Heart left ventricle (tissue), 16 donors: ENCODE measurements around the gene NBAS. TPM values are rescaled to one million over a fixed set of nuclear protein-coding genes. Genes with fewer than 3 reads are reported as not detected.

ENCODE experiments used
- ATAC-seq, 4 donors: fragments of 200-7000 bp; cut with Tn5 transposase; one replicate each; pipeline ENCODE4 v1.9.1; 2020 to 2022; ENCODE audit warnings: moderate library complexity in 4 of 4, mild to moderate bottlenecking in 3 of 4, moderate number of reproducible peaks in 1 of 4
- DNase-seq, 5 donors: peaks; one replicate each; pipeline ENCODE4 v3.0.0-alpha.2; 2020
- H3K27ac ChIP-seq, 12 donors: fragments of 200-600 bp; sonication (generic) in 4 of 12; one replicate each; pipeline versions ENCODE4 v1.5.0 to v1.8.0; 2016 to 2022; ENCODE audit warnings: mild to moderate bottlenecking in 2 of 12
- H3K27me3 ChIP-seq, 9 donors: fragments of 200-600 bp; sonication (generic) in 2 of 9; one replicate each; pipeline versions ENCODE4 v1.5.1 to v1.8.0; 2016 to 2022; ENCODE audit warnings: mild to moderate bottlenecking in 3 of 9
- H3K36me3 ChIP-seq, 9 donors: fragments of 200-600 bp; sonication (generic) in 2 of 9; one replicate each; pipeline versions ENCODE4 v1.5.0 to v1.8.0; 2018 to 2022; ENCODE audit warnings: mild to moderate bottlenecking in 2 of 9
- H3K4me1 ChIP-seq, 12 donors: fragments of 200-600 bp; sonication (generic) in 4 of 12; one replicate each; pipeline versions ENCODE4 v1.5.0 to v1.8.0; 2016 to 2022; ENCODE audit warnings: mild to moderate bottlenecking in 3 of 12
- H3K4me3 ChIP-seq, 12 donors: fragments of 200-600 bp; sonication (generic) in 4 of 12; one replicate each; pipeline versions ENCODE4 v1.5.0 to v1.8.0; 2017 to 2022; ENCODE audit warnings: mild to moderate bottlenecking in 9 of 12, moderate library complexity in 4 of 12
- H3K9me3 ChIP-seq, 12 donors: fragments of 200-600 bp; sonication (generic) in 4 of 12; one replicate each; pipeline versions ENCODE4 v1.5.0 to v1.8.0; 2016 to 2022; ENCODE audit warnings: mild to moderate bottlenecking in 1 of 12
- CTCF ChIP-seq, 12 donors: fragments of 200-600 bp; sonication (generic) in 4 of 12; IDR thresholded peaks; one replicate each; pipeline versions ENCODE4 v1.5.0 to v1.8.0; 2018 to 2022; ENCODE audit warnings: antibody characterized with exemption in 12 of 12, mild to moderate bottlenecking in 5 of 12
- POLR2A ChIP-seq, 2 donors: fragments of 450-650 bp; IDR thresholded peaks; one replicate each; pipeline ENCODE4 v1.6.1; 2017; ENCODE audit warnings: antibody characterized with exemption in 2 of 2, mild to moderate bottlenecking in 2 of 2, moderate library complexity in 2 of 2
- WGBS, 4 donors: extraction: QIAGEN DNeasy Blood & Tissue Kit in 2 of 4; methylation state at CpG; one replicate each; pipeline versions ENCODE4 v1.1.5 to v1.1.7; 2013 to 2018; 5-methylcytosine and 5-hydroxymethylcytosine counted together
- intact Hi-C, 10 donors: fragments of 100-400 bp; cut with DNase I; formaldehyde crosslinking; loops; one replicate each; pipeline versions ENCODE4 v1.11.1 to v1.14.2; 2022
- polyA plus RNA-seq, 2 donors: library from polyadenylated mRNA; stranded (reverse); fragments of 200-250 nt; gene quantifications; one replicate each; pipeline ENCODE4 v1.2.3, GENCODE V29; 2013
- total RNA-seq, 9 donors: library from RNA; depleted of rRNA in 2 of 9; stranded (reverse); fragments of >200 nt in 2 of 9; fragmentation: NEBNext Ultra II Directional in 3 of 9; extraction: Animal tissue kit (Norgen Biotek cat#: 25700) in 3 of 9; gene quantifications; one replicate each; pipeline versions ENCODE4 v1.1.0 to v1.2.4, GENCODE V29; 2016 to 2023
- donor health status: ischemic (EF 13 %, LVEDD 7.1; RV severe dilation, severe dysfunction).
- donor health status: healthy with polysubstance abuse.
- donor health status: DM: no; HTN: yes; CAD: no.
- donor health status: DM: no; HTN: no; CAD: no.
- donor health status: ischemic (EF 25% LVEDD 6.9; RV normal size, moderate dysfunction).
- donor health status: ischemic (EF 25% LVEDD 5.7; RV mildly dilated, moderate dysfunction).
- donor health status: healthy.
- donor health status: DM: yes; HTN: yes; CAD: no.
- donor health status: ischemic (EF 35%, LVEDD 5.7; RV mildly dilated, moderate dysfunction).
- donor health status: nonischemic (EF 11% LVEDD 7.7; RV severe dilation, severe dysfunction).
- donor health status: DM: yes; HTN: yes; CAD: no.
- donor health status: PGD.
- donor health status: ischemic (EF 29% LVEDD 5.4; RV normal size, mild dysfunction).
- donor health status: nonischemic (EF 23%, LVEDD 6.1; RV moderate dilation, normal function).

NBAS gene
- total and polyA plus RNA-seq, 11 donors = 23.1 to 63.0 (median 50.5) TPM

- intact Hi-C loops = no loop called here
- TF ChIP-seq POLR2A (IDR thresholded peaks at IDR 0.05) (no peak), CTCF (IDR thresholded peaks at IDR 0.05) (no peak)
Observed at GRCh38 chr2:15142069-15142689, 419.0 kb downstream of the NBAS start.

GRCh38 chr2:15141211-15141610 is 419.9 kb downstream of the NBAS start:
- DNase-seq (no peak), ATAC-seq (no peak)
- peaks cover 0 to 13% (median 2%) of the 10 kb centered on the region in 12 donors for H3K9me3 ChIP-seq
- H3K36me3 ChIP-seq = no peaks in the 10 kb centered on the region
- H3K27me3 ChIP-seq = no peaks in the 10 kb centered on the region
- WGBS, 4 donors = 86 to 91% (median 88%) methylated on average over 7 of the region's 7 CpGs
- TF ChIP-seq POLR2A (IDR thresholded peaks at IDR 0.05) (no peak), CTCF (IDR thresholded peaks at IDR 0.05) (no peak)
- no peak overlapping the region for H3K27ac ChIP-seq
- no peak overlapping the region for H3K4me3 ChIP-seq
- H3K4me1 ChIP-seq = peaks cover 0 to 7% (median 0%) of the 10 kb centered on the region in 12 donors
- intact Hi-C loops = no loop called here

More at GRCh38 chr2:15142069-15142689, 419.0 kb downstream of the NBAS start:
- H3K4me1 ChIP-seq = peaks cover 0 to 7% (median 0%) of the 10 kb centered on the region in 12 donors
- H3K27ac ChIP-seq = no peak overlapping the region
- peaks cover 0 to 13% (median 2%) of the 10 kb centered on the region in 12 donors for H3K9me3 ChIP-seq
- 21 to 24% (median 23%) methylated on average over 14 of the region's 14 CpGs for WGBS, 4 donors
- H3K4me3 ChIP-seq = no peak overlapping the region
- no peaks in the 10 kb centered on the region for H3K27me3 ChIP-seq
- DNase-seq (no peak), ATAC-seq (no peak)
- H3K36me3 ChIP-seq = no peaks in the 10 kb centered on the region

GRCh38 chr2:15136639-15137038 is 424.5 kb downstream of the NBAS start:
- Histone ChIP-seq H3K36me3 (no peaks in the 10 kb centered on the region), H3K4me1 (no peaks in the 10 kb centered on the region), H3K27ac (no peak overlapping the region), H3K9me3 (peaks cover 0 to 13% (median 2%) of the 10 kb centered on the region in 12 donors), H3K4me3 (no peak overlapping the region), H3K27me3 (no peaks in the 10 kb centered on the region)
- intact Hi-C loops = no loop called here
- no peak for DNase-seq
- 84 to 90% (median 88%) methylated on average over 6 of the region's 6 CpGs for WGBS, 4 donors
- ATAC-seq = no peak
- TF ChIP-seq POLR2A (IDR thresholded peaks at IDR 0.05) (no peak), CTCF (IDR thresholded peaks at IDR 0.05) (no peak)

- TF ChIP-seq POLR2A (IDR thresholded peaks at IDR 0.05) (no peak), CTCF (IDR thresholded peaks at IDR 0.05) (no peak)
- DNase-seq = no peak
- H3K36me3 ChIP-seq = no peaks in the 10 kb centered on the region
- H3K27me3 ChIP-seq = no peaks in the 10 kb centered on the region
- H3K4me1 ChIP-seq = no peaks in the 10 kb centered on the region
- no peak overlapping the region for H3K27ac ChIP-seq
- 86 to 95% (median 90%) methylated on average over 3 of the region's 3 CpGs for WGBS, 4 donors
- no peak overlapping the region for H3K4me3 ChIP-seq
- ATAC-seq = no peak
- peaks cover 0 to 7% (median 2%) of the 10 kb centered on the region in 12 donors for H3K9me3 ChIP-seq
- intact Hi-C loops = no loop called here
Observed at GRCh38 chr2:15134957-15135356, 426.2 kb downstream of the NBAS start.
